Measurements from ENCODE around the gene LRSAM1.

DNA sequence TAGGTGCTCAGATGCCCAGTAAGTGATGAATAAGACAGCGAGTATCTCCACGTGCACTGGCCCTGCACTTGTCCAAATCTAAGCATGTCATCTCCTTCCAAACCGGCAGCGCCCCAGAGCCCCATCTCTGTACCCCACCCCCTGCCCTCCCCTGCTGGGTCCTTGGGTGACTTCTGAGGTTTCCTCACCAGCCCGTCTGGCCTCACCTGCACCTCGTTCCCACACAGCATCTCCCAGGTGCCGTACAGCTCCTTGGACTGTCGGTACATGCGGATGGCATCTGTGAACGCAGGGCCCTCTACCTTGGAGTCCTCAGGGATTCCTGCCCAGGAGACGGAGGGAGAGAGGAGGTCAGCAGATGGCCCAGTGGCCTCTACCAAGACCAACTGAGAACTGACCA is 66.3 kb downstream of the LRSAM1 start:
- TF ChIP-seq, protein P1, sequence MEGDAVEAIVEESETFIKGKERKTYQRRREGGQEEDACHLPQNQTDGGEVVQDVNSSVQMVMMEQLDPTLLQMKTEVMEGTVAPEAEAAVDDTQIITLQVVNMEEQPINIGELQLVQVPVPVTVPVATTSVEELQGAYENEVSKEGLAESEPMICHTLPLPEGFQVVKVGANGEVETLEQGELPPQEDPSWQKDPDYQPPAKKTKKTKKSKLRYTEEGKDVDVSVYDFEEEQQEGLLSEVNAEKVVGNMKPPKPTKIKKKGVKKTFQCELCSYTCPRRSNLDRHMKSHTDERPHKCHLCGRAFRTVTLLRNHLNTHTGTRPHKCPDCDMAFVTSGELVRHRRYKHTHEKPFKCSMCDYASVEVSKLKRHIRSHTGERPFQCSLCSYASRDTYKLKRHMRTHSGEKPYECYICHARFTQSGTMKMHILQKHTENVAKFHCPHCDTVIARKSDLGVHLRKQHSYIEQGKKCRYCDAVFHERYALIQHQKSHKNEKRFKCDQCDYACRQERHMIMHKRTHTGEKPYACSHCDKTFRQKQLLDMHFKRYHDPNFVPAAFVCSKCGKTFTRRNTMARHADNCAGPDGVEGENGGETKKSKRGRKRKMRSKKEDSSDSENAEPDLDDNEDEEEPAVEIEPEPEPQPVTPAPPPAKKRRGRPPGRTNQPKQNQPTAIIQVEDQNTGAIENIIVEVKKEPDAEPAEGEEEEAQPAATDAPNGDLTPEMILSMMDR (IDR thresholded peaks at IDR 0.05), result no peak
- TF ChIP-seq POLR2A (IDR thresholded peaks at IDR 0.05), result no peak

All from esophagus squamous epithelium (tissue), 4 donors.